Frontal cortex (tissue), 4 donors: Measurements from ENCODE around the gene BAG3. TPM values are rescaled to one million over a fixed set of nuclear protein-coding genes. Genes with fewer than 3 reads are reported as not detected.
"Not testable (repeated sequence)": the region's sequence is repeated elsewhere in the genome, so short reads cannot be mapped to it uniquely, and the experiment has no call there.

ENCODE experiments used
- DNase-seq, 2 donors: peaks; one replicate each; pipeline ENCODE4 v3.0.0; 2012; ENCODE audit warnings: low spot score in 2 of 2
- FAIRE-seq: peaks from 2 replicates; lab custom pipeline; 2012; peaks lifted over from hg19 to GRCh38; lab: Jason Lieb, UNC
- total RNA-seq: library from RNA; depleted of rRNA; stranded (reverse); fragments of >200 nt; gene quantifications from one replicate; pipeline ENCODE4 v1.2.3, GENCODE V29; 2014
- donor health status: control.
- donor health status: control.
- donor health status: control.

Gene BAG3
- total RNA-seq, 1 donor from 2014 or later: 0.82 TPM

- no peak for DNase-seq
- FAIRE-seq: no peak
These were observed 36.2 kb downstream of the BAG3 start for GRCh38 chr10:119687192-119688032.

GRCh38 chr10:119688033-119688508, 36.9 kb downstream of the BAG3 start:
- FAIRE-seq (no peak), DNase-seq (no peak)

GRCh38 chr10:119689016-119689580, 37.9 kb downstream of the BAG3 start:
- FAIRE-seq (no peak), DNase-seq (no peak)

GRCh38 chr10:119691726-119692125, 40.5 kb downstream of the BAG3 start:
- DNase-seq (no peak), FAIRE-seq (no peak)

GRCh38 chr10:119693262-119693957, 42.2 kb downstream of the BAG3 start:
- peak; percentile 43 to 44 for DNase-seq

GRCh38 chr10:119694608-119695007, 43.4 kb downstream of the BAG3 start:
- FAIRE-seq (no peak), DNase-seq (no peak)

More at GRCh38 chr10:119693262-119693957, 42.2 kb downstream of the BAG3 start:
- FAIRE-seq: no peak

- DNase-seq (no peak), FAIRE-seq (no peak)
These were observed 49.3 kb downstream of the BAG3 start for GRCh38 chr10:119700321-119700954.

GRCh38 chr10:119701861-119702260, 50.7 kb downstream of the BAG3 start:
- FAIRE-seq (no peak), DNase-seq (no peak)

- FAIRE-seq (no peak), DNase-seq (no peak)
These were observed 51.4 kb downstream of the BAG3 start for GRCh38 chr10:119702583-119702982.

- FAIRE-seq: no peak
- DNase-seq: no peak
These were observed 52.8 kb downstream of the BAG3 start for GRCh38 chr10:119703903-119704508.

- FAIRE-seq: no peak
- DNase-seq: no peak
These were observed 54.3 kb downstream of the BAG3 start for GRCh38 chr10:119705434-119705831.

GRCh38 chr10:119706521-119707278, 55.5 kb downstream of the BAG3 start:
- DNase-seq (no peak), FAIRE-seq (no peak)

GRCh38 chr10:119707331-119707730, 56.2 kb downstream of the BAG3 start:
- FAIRE-seq, DNase-seq: not testable (repeated sequence)

GRCh38 chr10:119710935-119711334, 59.8 kb downstream of the BAG3 start:
- DNase-seq, FAIRE-seq: not testable (repeated sequence)

- FAIRE-seq (no peak), DNase-seq (peak in 1 of 2 donors; percentile 49)
These were observed 62.7 kb downstream of the BAG3 start for GRCh38 chr10:119713744-119714483.

GRCh38 chr10:119714484-119714816, 63.3 kb downstream of the BAG3 start:
- DNase-seq: no peak
- FAIRE-seq: no peak

- no peak for DNase-seq
- no peak for FAIRE-seq
These were observed 64.7 kb downstream of the BAG3 start for GRCh38 chr10:119715628-119716505.

GRCh38 chr10:119723161-119723560, 72.0 kb downstream of the BAG3 start:
- FAIRE-seq: no peak
- no peak for DNase-seq
